Lower lobe of right lung (tissue), 2 donors: Measurements from ENCODE around the gene ANKK1. TPM values are rescaled to one million over a fixed set of nuclear protein-coding genes. Genes with fewer than 3 reads are reported as not detected.

Experiments
- ATAC-seq, 2 donors: fragments of 200-7000 bp; cut with Tn5 transposase; one replicate each; pipeline ENCODE4 v1.9.1; 2020 to 2022; ENCODE audit warnings: mild to moderate bottlenecking in 2 of 2, moderate library complexity in 2 of 2
- DNase-seq: peaks from one replicate; pipeline ENCODE4 v3.0.0-alpha.2; 2020
- H3K27ac ChIP-seq: fragments of 200-600 bp; one replicate; pipeline ENCODE4 v1.8.0; 2022
- H3K27me3 ChIP-seq: fragments of 200-600 bp; one replicate; pipeline ENCODE4 v1.8.0; 2022; ENCODE audit warnings: low read depth
- H3K36me3 ChIP-seq: fragments of 200-600 bp; one replicate; pipeline ENCODE4 v1.8.0; 2022; ENCODE audit warnings: mild to moderate bottlenecking
- H3K4me1 ChIP-seq: fragments of 200-600 bp; one replicate; pipeline ENCODE4 v1.8.0; 2022
- H3K4me3 ChIP-seq: fragments of 200-600 bp; one replicate; pipeline ENCODE4 v1.8.0; 2022; ENCODE audit warnings: mild to moderate bottlenecking
- H3K9me3 ChIP-seq: fragments of 200-600 bp; one replicate; pipeline ENCODE4 v1.8.0; 2022
- intact Hi-C: fragments of 100-400 bp; cut with DNase I; formaldehyde crosslinking; loops from one replicate; pipeline ENCODE4 v1.11.0; 2022
- total RNA-seq: library from RNA; stranded (reverse); fragmentation: NEBNext Ultra II Directional; extraction: Animal tissue kit (Norgen Biotek cat#: 25700); gene quantifications from one replicate; pipeline ENCODE4 v1.2.1, GENCODE V29; 2021
- TF ChIP-seq, protein P1 (sequence below): fragments of 200-600 bp; IDR thresholded peaks from one replicate; pipeline ENCODE4 v1.8.0; 2022; ENCODE audit warnings: antibody characterized with exemption, mild to moderate bottlenecking
- donor health status: DM: no; HTN: yes; CAD: no; lungs with severe emphysema.

The ANKK1 gene
- total RNA-seq, 1 donor from 2014 or later = 0.41 TPM

DNA sequence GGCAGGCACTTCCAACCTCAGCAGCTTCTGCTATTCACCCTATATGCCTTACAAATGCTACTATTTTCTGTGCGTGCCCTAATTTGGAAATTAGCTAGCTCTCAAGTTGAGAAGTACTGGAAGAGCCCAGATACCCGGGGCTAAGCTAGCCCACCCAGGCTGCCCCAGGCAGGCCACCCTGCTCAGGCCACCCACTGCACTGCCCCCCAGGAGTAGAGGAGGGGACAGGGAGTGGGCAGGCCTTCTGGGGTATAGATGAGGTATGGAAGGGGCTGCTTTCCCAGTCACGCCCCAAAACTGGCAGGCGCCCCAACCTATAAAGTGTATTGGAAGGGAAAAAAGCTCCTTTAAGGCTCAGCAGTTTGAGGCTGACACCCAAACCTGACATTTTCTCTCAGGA lies 44.2 kb downstream of the ANKK1 start:
- Histone ChIP-seq H3K4me3 (no peak overlapping the region), H3K27ac (no peak overlapping the region), H3K9me3 (no peaks in the 10 kb centered on the region), H3K27me3 (no peaks in the 10 kb centered on the region), H3K4me1 (no peaks in the 10 kb centered on the region), H3K36me3 (no peaks in the 10 kb centered on the region)
- ATAC-seq (no peak), DNase-seq (no peak)
- TF ChIP-seq, protein P1, sequence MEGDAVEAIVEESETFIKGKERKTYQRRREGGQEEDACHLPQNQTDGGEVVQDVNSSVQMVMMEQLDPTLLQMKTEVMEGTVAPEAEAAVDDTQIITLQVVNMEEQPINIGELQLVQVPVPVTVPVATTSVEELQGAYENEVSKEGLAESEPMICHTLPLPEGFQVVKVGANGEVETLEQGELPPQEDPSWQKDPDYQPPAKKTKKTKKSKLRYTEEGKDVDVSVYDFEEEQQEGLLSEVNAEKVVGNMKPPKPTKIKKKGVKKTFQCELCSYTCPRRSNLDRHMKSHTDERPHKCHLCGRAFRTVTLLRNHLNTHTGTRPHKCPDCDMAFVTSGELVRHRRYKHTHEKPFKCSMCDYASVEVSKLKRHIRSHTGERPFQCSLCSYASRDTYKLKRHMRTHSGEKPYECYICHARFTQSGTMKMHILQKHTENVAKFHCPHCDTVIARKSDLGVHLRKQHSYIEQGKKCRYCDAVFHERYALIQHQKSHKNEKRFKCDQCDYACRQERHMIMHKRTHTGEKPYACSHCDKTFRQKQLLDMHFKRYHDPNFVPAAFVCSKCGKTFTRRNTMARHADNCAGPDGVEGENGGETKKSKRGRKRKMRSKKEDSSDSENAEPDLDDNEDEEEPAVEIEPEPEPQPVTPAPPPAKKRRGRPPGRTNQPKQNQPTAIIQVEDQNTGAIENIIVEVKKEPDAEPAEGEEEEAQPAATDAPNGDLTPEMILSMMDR = no peak
- intact Hi-C loops = no loop called here

DNA sequence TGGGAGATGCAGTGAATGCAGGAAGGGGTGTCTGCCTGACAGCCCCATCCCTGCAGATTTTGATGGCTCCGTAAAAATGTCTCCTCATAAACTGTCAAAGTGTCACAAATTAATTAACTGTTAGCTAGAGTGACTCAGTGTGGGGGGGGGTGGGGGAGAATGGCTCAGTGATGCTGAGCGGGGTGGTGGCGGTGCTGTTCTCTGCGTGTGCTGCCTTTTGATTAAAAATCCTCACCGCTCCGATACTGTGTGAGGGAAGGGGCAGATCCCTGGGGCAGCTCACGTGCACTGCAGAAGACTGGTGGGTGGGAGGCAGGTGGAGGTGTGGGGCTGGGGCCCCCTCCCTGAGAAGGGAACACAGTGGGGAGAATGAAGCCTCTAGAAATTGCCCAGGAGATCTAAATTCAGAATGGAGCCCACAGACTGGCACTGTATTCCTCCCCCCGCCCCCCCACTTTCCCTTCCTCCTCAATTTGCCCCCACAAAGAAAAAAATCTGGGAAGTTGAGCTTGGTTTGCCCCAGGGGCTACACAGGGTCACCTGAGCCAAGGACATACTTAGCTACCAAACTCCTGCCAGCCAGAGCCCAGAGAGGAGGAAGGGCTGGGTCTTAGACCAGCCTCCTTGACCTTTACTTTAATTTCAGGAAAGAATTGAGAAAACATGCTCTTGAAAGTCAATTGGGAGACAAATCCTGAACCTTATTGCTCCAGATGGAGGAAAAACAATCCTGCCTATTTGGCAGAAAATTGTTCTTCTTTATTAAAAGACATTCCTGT lies 47.8 kb downstream of the ANKK1 start:
- Histone ChIP-seq H3K4me1 (no peaks in the 10 kb centered on the region), H3K36me3 (no peaks in the 10 kb centered on the region), H3K4me3 (no peak overlapping the region), H3K27me3 (no peaks in the 10 kb centered on the region), H3K27ac (no peak overlapping the region), H3K9me3 (no peaks in the 10 kb centered on the region)
- TF ChIP-seq, protein P1 = no peak
- no peak for ATAC-seq
- intact Hi-C loops = no loop called here
- no peak for DNase-seq

DNA sequence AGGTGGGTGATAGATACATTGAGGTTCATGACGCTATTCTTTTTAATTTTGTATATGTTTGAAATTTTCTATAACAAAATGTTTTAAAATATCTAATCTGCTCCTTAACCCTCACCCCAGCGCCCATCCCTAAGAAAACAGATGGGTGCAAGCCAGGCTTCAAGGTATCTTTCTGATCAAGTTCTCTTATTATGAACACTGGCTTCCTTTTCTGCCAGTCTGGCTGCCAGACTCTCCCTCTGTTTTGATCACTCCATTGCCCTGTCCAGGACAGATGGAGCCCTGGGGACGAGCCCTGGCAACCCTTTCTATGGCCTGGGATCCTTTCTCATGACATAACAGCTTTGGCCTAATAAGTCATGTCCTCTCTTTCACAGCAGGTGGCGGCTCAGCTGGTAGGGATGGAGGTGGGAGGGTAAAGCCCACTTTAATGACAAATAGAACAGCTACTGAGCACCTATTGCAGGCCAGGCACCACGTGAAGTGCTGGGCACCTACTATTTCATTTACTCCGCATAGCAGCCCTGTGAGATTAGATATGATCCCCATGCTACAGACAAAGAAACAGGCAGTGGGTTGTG lies 49.2 kb downstream of the ANKK1 start:
- intact Hi-C loops = no loop called here
- Histone ChIP-seq H3K27ac (no peak overlapping the region), H3K36me3 (no peaks in the 10 kb centered on the region), H3K4me1 (no peaks in the 10 kb centered on the region), H3K9me3 (no peaks in the 10 kb centered on the region), H3K4me3 (no peak overlapping the region), H3K27me3 (no peaks in the 10 kb centered on the region)
- DNase-seq = no peak
- no peak for ATAC-seq
- TF ChIP-seq, protein P1 = no peak

DNA sequence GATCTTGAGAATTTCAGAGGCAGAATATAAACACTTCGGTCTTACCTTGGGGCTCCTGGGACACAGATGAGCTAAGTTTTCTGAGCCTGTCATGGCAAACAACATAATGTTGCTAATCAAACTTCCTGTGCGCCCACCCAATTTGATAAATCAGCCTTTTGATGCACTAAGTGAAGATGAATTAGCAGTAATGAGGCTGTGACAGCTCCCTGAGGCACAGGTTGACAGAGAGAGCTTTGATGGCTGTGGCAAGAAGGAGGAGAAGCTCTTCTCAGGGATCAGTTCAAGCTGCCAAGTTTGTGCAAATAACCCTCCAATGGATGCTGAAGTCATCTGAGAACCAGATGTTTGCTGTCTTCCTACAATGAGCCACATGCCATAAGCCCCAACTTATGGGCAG lies 53.2 kb downstream of the ANKK1 start:
- ATAC-seq = no peak
- H3K4me1 ChIP-seq = no peaks in the 10 kb centered on the region
- no peaks in the 10 kb centered on the region for H3K36me3 ChIP-seq
- H3K4me3 ChIP-seq = no peak overlapping the region
- DNase-seq = no peak
- H3K27me3 ChIP-seq = peaks cover 3% of the 10 kb centered on the region
- H3K27ac ChIP-seq = no peak overlapping the region
- H3K9me3 ChIP-seq = no peaks in the 10 kb centered on the region
- intact Hi-C loops = no loop called here
- TF ChIP-seq, protein P1 = no peak

DNA sequence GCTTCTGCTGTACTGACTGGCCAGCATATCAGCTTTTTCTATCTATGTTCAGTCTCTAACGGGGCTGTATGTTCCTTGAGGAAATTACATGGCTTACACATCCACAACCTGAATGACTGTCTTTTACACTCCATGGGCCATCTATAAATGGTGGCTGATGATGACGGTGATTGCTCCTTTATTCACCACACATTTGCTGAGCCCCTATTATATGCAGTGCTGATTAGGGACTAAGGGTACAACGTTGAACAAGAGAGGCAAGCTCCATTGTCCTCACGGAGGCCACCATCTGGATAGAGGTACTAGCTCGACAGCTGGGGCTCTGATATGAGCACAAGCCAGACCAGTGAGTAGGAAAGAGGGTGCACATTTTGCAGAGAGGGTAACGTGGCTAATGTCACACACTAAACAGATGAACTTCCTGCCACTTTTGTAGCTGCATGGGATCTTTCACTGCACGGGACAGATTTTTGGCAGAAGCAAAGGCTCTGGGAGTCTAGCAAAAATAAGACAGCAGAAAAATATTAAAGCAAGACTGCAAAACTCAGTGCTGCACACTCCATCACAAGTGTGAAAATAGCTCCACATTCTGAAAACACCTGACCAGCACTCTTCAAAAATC lies 57.0 kb downstream of the ANKK1 start:
- Histone ChIP-seq H3K27ac (no peak overlapping the region), H3K4me1 (no peaks in the 10 kb centered on the region), H3K9me3 (no peaks in the 10 kb centered on the region), H3K27me3 (peaks cover 8% of the 10 kb centered on the region), H3K36me3 (no peaks in the 10 kb centered on the region), H3K4me3 (no peak overlapping the region)
- intact Hi-C loops = no loop called here
- ATAC-seq = no peak
- TF ChIP-seq, protein P1 = no peak
- no peak for DNase-seq
